Calu3 (cell line): ENCODE data around the gene MLLT10. TPM values are rescaled to one million over a fixed set of nuclear protein-coding genes. Genes with fewer than 3 reads are reported as not detected.

Experiments
- BruUV-seq: library from RNA; stranded (reverse); fragments of 400-500 nt; replicated peaks from 2 replicates; lab custom pipeline; 2021; lab: Mats Ljungman, UMichigan
- CTCF ChIA-PET: fragments of 300-600 bp; sonication (Branson Sonifier 250); formaldehyde crosslinking; loops from one replicate; lab custom pipeline; 2022; ENCODE audit warnings: antibody characterized with exemption; lab: Charles Lee
- DNase-seq: peaks from one replicate; pipeline ENCODE4 v3.0.0; 2022
- H3K27ac Mint-ChIP-seq: one replicate; pipeline ENCODE4 v1.8.0; 2022; ENCODE audit warnings: mixed read lengths; ENCODE audit not compliant: unreplicated experiment
- H3K27me3 Mint-ChIP-seq: one replicate; pipeline ENCODE4 v1.8.0; 2022; ENCODE audit warnings: mixed read lengths; ENCODE audit not compliant: unreplicated experiment
- H3K36me3 Mint-ChIP-seq: one replicate; pipeline ENCODE4 v1.8.0; 2022; ENCODE audit warnings: mild to moderate bottlenecking, moderate library complexity, mixed read lengths; ENCODE audit not compliant: insufficient read depth, unreplicated experiment
- H3K4me1 Mint-ChIP-seq: one replicate; pipeline ENCODE4 v1.8.0; 2022; ENCODE audit warnings: mild to moderate bottlenecking, low read depth, mixed read lengths; ENCODE audit not compliant: unreplicated experiment
- H3K4me3 Mint-ChIP-seq: one replicate; pipeline ENCODE4 v1.8.0; 2022; ENCODE audit warnings: mild to moderate bottlenecking, low read depth, moderate library complexity, mixed read lengths; ENCODE audit not compliant: unreplicated experiment
- H3K9me3 Mint-ChIP-seq: one replicate; pipeline ENCODE4 v1.8.0; 2022; ENCODE audit warnings: low read depth, mixed read lengths; ENCODE audit not compliant: unreplicated experiment
- intact Hi-C: fragments of 100-400 bp; cut with micrococcal nuclease; formaldehyde crosslinking; loops from one replicate; pipeline ENCODE4 v1.10.0; 2022; ENCODE audit not compliant: unreplicated experiment
- total RNA-seq: library from RNA; stranded (reverse); gene quantifications from 2 replicates; pipeline ENCODE4 v1.2.3, GENCODE V29; 2022
- TF ChIP-seq, protein P1 (sequence below): fragments of 200-600 bp; IDR thresholded peaks from one replicate; pipeline ENCODE4 v1.8.0; 2022; ENCODE audit warnings: antibody characterized with exemption; ENCODE audit not compliant: unreplicated experiment

Gene MLLT10
- total RNA-seq, 1 experiment from 2014 or later = 34.7 TPM

DNA sequence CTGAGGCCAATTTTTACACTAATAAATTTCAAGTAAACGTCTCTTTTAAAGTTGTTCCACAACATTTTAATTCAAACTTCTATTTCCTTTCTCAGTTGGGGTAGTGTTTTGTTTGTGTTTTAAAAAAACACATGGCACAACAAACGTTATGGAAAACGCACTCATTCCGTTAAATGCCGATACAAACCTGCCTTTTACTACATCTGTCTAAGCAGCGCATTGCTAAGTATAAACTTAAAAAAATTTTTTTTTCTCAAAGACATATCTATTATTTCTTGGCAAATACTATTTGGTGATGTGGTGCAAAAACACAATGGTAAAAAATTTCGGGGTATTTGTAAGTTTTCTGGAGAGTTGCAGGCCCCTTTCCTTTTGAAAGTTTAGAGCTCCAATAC lies 9.9 kb upstream of the MLLT10 start:
- Mint-ChIP-seq H3K4me3 (no peak overlapping the region), H3K9me3 (no peaks in the 10 kb centered on the region), H3K27me3 (peaks cover 28% of the 10 kb centered on the region), H3K36me3 (peaks cover 28% of the 10 kb centered on the region), H3K27ac (no peak overlapping the region), H3K4me1 (no peaks in the 10 kb centered on the region)
- no TSS peak for BruUV-seq
- intact Hi-C loops = no loop called here
- DNase-seq = no peak
- CTCF ChIA-PET = interaction anchor here (0.6 to 1.0 kb wide), 3 partner anchors 27 to 247 kb away, joined by 3 to 5 read pairs (median 4); no protein-coding TSS in a partner anchor
- TF ChIP-seq, protein P1, sequence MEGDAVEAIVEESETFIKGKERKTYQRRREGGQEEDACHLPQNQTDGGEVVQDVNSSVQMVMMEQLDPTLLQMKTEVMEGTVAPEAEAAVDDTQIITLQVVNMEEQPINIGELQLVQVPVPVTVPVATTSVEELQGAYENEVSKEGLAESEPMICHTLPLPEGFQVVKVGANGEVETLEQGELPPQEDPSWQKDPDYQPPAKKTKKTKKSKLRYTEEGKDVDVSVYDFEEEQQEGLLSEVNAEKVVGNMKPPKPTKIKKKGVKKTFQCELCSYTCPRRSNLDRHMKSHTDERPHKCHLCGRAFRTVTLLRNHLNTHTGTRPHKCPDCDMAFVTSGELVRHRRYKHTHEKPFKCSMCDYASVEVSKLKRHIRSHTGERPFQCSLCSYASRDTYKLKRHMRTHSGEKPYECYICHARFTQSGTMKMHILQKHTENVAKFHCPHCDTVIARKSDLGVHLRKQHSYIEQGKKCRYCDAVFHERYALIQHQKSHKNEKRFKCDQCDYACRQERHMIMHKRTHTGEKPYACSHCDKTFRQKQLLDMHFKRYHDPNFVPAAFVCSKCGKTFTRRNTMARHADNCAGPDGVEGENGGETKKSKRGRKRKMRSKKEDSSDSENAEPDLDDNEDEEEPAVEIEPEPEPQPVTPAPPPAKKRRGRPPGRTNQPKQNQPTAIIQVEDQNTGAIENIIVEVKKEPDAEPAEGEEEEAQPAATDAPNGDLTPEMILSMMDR = no peak

DNA sequence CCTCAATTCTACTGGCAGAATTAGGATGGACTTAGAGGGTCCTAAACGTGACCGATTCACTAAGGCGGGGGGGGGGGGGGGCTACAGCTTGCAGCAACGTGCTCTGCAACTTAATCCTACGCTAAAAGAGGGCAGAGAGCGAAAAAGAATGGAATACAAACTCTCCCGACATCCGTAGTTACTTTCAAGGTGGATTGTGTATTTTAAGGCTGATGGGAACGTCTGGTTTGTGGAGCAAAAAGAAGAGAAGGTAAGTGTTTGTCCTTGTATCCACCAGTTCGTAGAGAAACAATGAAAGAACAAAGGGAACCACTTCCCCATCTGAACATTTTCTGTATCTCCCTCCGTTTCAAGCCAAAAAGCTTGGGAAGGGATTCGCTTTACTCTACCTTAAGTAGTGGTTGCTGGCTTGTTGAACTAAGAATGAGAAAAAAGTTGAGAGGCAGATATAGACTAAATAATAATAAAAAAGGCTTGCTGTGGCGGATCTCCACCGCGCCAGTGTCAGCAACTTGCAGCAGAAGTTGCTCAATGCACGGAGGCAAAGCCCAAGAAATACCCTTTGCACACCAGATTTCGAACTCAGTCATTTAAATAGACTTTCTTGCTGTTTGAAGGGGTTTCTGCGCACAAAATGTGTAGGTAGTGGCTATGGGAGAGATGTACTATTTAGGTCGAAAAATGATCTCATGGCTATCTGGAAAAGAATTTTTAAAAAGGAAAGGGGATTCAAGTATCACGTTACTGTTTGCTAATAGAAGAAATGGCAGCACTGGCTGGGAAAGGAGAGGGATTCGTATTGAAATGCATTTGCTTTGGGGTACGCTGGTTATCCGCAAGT lies 9.3 kb upstream of the MLLT10 start:
- DNase-seq = no peak
- Mint-ChIP-seq H3K4me3 (peak overlapping the region; percentile 76), H3K27ac (peak overlapping the region; percentile 70), H3K36me3 (peaks cover 28% of the 10 kb centered on the region), H3K9me3 (no peaks in the 10 kb centered on the region), H3K27me3 (peaks cover 22% of the 10 kb centered on the region), H3K4me1 (no peaks in the 10 kb centered on the region)
- intact Hi-C loops = no loop called here
- TF ChIP-seq, protein P1 = no peak
- no TSS peak for BruUV-seq
- CTCF ChIA-PET = interaction anchor here (0.6 to 1.2 kb wide), 5 partner anchors 8 to 248 kb away, joined by 3 to 11 read pairs (median 5); no protein-coding TSS in a partner anchor

DNA sequence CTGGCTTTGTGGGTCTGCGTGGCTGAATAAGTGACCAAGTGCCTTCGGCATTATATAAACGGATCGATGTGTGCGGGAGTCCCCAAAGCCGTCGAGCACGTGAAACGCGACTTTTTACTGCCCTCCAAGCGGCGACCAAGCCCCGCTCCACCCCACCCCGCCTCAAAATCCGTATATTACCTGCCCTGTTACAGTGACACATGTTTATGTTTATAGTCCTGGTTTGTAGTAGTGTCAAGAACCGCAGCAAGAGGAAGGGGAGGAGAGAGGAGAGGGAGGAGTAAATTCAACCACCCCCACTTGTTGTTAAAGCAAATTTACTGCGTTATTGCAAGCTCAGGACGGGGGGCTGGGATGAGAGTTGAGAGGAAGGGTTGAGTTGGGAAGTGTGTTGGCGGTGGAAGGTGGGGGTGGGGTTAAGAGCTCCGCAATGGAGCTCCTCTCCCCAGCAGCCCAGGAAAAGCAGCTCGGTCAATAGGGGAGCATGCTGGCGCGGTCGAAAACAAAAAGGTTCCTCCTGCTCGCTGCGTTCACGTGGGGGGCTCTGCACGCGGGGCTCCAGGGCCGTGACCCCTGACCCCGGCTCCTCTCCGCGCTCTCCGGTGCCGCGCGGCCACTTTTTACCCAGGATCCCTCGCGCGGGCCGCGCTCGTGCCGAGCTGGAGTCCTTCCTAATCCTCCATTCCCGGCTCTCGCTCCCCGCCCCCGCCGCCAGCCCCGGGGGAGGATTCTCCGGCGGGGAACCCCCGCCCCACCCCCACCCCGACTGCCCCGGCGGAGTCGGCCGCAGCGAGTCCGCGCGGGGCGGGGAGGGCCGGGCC lies 8.5 kb upstream of the MLLT10 start, which contains the start of gene SKIDA1:
Gene SKIDA1, minus strand, starts transcription at position 316 of the 821 bp plus-strand sequence. CDS start 7,860 bp downstream, outside the sequence.
- intact Hi-C loops = no loop called here
- peaks cover 28% of the 10 kb centered on the region for H3K36me3 Mint-ChIP-seq
- TF ChIP-seq, protein P1 = no peak
- H3K4me1 Mint-ChIP-seq = no peaks in the 10 kb centered on the region
- CTCF ChIA-PET = interaction anchor here (1.1 to 1.2 kb wide), 2 partner anchors 9 to 29 kb away, joined by 5 to 11 read pairs; no protein-coding TSS in a partner anchor
- H3K27me3 Mint-ChIP-seq = peaks cover 14% of the 10 kb centered on the region
- peak within 1 kb of the TSS; percentile 70 for H3K27ac Mint-ChIP-seq
- H3K9me3 Mint-ChIP-seq = no peaks in the 10 kb centered on the region
- no TSS peak for BruUV-seq
- peak within 1 kb of the TSS; percentile 76 for H3K4me3 Mint-ChIP-seq
- DNase-seq = peak; percentile 72

DNA sequence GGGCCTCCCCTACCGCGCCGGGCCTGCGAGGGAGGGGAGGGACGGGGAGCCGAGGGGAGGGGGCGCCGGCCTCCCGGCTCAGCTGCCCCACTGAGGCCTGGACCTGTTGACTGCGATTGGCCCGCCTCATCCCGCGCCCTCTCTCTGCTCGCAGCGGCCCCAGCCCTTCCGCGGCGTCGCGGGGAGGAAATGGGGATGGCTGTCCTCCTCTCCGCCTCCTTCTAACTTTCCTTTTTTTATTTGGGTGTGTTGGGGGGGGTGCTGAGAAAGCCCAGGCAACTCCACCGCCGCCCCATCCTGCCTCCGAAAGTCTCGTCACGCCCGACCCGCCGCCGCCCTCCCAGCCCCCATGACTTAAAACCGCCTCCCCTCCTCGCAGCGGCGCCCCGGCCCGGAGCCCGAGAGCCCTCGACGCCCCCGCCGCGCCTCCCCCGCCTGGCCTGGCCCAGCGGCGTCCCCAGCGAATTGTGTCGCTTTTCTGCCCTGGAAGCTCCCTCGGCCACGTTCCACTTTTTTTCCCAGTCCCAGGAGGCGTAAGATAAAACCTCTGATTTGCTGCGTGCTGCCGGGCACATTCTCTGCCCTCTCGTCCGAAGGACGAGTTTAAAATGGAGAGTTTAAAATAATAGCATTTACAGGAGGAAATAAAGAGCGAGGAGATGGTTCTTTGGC lies 7.7 kb upstream of the MLLT10 start:
- peak; percentile 46 for DNase-seq
- intact Hi-C loops = no loop called here
- peak overlapping the region; percentile 70 for H3K27ac Mint-ChIP-seq
- BruUV-seq = no TSS peak
- H3K27me3 Mint-ChIP-seq = peaks cover 13% of the 10 kb centered on the region
- TF ChIP-seq, protein P1 = no peak
- no peaks in the 10 kb centered on the region for H3K4me1 Mint-ChIP-seq
- no peaks in the 10 kb centered on the region for H3K9me3 Mint-ChIP-seq
- peak overlapping the region; percentile 76 for H3K4me3 Mint-ChIP-seq
- CTCF ChIA-PET = interaction anchor here (0.7 to 1.2 kb wide), 3 partner anchors 10 to 30 kb away, joined by 3 to 11 read pairs (median 5); no protein-coding TSS in a partner anchor
- H3K36me3 Mint-ChIP-seq = peaks cover 28% of the 10 kb centered on the region
